Endothelial cell of umbilical vein (primary cell): ENCODE data around the gene KRT1. TPM values are rescaled to one million over a fixed set of nuclear protein-coding genes. Genes with fewer than 3 reads are reported as not detected.

ENCODE experiments used
- BruUV-seq: library from RNA; stranded (reverse); fragments of 400-500 nt; replicated peaks from 2 replicates; lab custom pipeline; 2021; lab: Mats Ljungman, UMichigan
- CTCF ChIA-PET: fragments of 300-600, 350-600 bp; sonication (Branson Sonifier 250); formaldehyde crosslinking; loops from one replicate; lab custom pipeline; 2021; ENCODE audit warnings: antibody characterized with exemption, inconsistent platforms; lab: Charles Lee
- POLR2A ChIA-PET: fragments of 300-600, 350-600 bp; sonication (Branson Sonifier 250); formaldehyde crosslinking; loops from one replicate; lab custom pipeline; 2021; ENCODE audit warnings: antibody characterized with exemption, inconsistent platforms; lab: Charles Lee
- DNase-seq: peaks from one replicate; pipeline ENCODE4 v3.0.0-alpha.2; 2011; ENCODE audit warnings: low read depth, low spot score
- FAIRE-seq: peaks from 2 replicates; lab custom pipeline; 2011; peaks lifted over from hg19 to GRCh38; lab: Jason Lieb, UNC
- H2AFZ ChIP-seq: 2 replicates; pipeline ENCODE4 v1.6.0; 2012; ENCODE audit warnings: low read depth, low read length, control low read depth, inconsistent platforms
- H3K27ac ChIP-seq: 2 replicates; pipeline ENCODE4 v1.5.1; 2011; ENCODE audit warnings: low read depth, mild to moderate bottlenecking, control low read depth, low read length, moderate library complexity; ENCODE audit not compliant: insufficient read depth
- H3K27me3 ChIP-seq, 2 experiments: 2 replicates each; pipeline versions ENCODE4 v1.6.0 to v1.6.1; 2011; ENCODE audit warnings: low read length in 2 of 2, mixed read lengths in 1 of 2; ENCODE audit not compliant: control insufficient read depth in 2 of 2, insufficient read depth in 2 of 2
- H3K36me3 ChIP-seq, 2 experiments: 2 replicates in 1 of 2; 3 replicates in 1 of 2; pipeline ENCODE4 v1.5.1; 2011; ENCODE audit warnings: low read length in 2 of 2, mild to moderate bottlenecking in 1 of 2, moderate library complexity in 1 of 2; ENCODE audit not compliant: control insufficient read depth in 2 of 2, insufficient read depth in 2 of 2; ENCODE audit errors: extremely low read depth in 1 of 2
- H3K4me1 ChIP-seq: 3 replicates; pipeline ENCODE4 v1.5.1; 2011; ENCODE audit warnings: mild to moderate bottlenecking, low read length; ENCODE audit not compliant: control insufficient read depth, insufficient read depth; ENCODE audit errors: extremely low read depth
- H3K4me2 ChIP-seq: 2 replicates; pipeline ENCODE4 v1.6.1; 2011; ENCODE audit warnings: low read length, control low read depth, mixed read lengths; ENCODE audit not compliant: insufficient read depth
- H3K4me3 ChIP-seq, 3 experiments: fragments of 200-600 bp in 1 of 3; sonication (generic), shearing (Covaris generic) in 1 of 3; replicated peaks in 1 of 3; 2 replicates each; pipeline ENCODE4 v1.5.1; 2011 to 2016; ENCODE audit warnings: control low read depth in 3 of 3, low read length in 3 of 3, mild to moderate bottlenecking in 2 of 3, inconsistent platforms in 1 of 3, low read depth in 1 of 3, moderate library complexity in 1 of 3; ENCODE audit not compliant: insufficient read depth in 1 of 3
- H3K79me2 ChIP-seq: 2 replicates; pipeline ENCODE4 v1.6.0; 2012; ENCODE audit warnings: low read length, inconsistent platforms; ENCODE audit not compliant: control insufficient read depth, insufficient read depth
- H3K9ac ChIP-seq: replicated peaks from 2 replicates; pipeline ENCODE3; 2011; ENCODE audit warnings: low read length, control low read depth; ENCODE audit not compliant: insufficient read depth; ENCODE audit errors: extremely low read depth
- H3K9me1 ChIP-seq: replicated peaks from 3 replicates; pipeline ENCODE4 v1.6.0; 2011; ENCODE audit warnings: mild to moderate bottlenecking, low read length; ENCODE audit not compliant: control insufficient read depth, insufficient read depth; ENCODE audit errors: extremely low read depth
- H3K9me3 ChIP-seq: replicated peaks from 2 replicates; pipeline ENCODE4 v1.5.1; 2012; ENCODE audit warnings: low read length, inconsistent platforms; ENCODE audit not compliant: control insufficient read depth, insufficient read depth
- H4K20me1 ChIP-seq: replicated peaks from 2 replicates; pipeline ENCODE3; 2011; ENCODE audit warnings: mild to moderate bottlenecking, low read length; ENCODE audit not compliant: control insufficient read depth, insufficient read depth; ENCODE audit errors: extremely low read depth
- CTCF ChIP-seq, 2 donors: IDR thresholded peaks; 1 replicate in 1 of 2; 2 replicates in 1 of 2; pipeline ENCODE4 v1.5.1; 2011; ENCODE audit warnings: low read length in 2 of 2, mild to moderate bottlenecking in 2 of 2, moderate library complexity in 2 of 2, control low read depth in 1 of 2, inconsistent platforms in 1 of 2, low read depth in 1 of 2; ENCODE audit not compliant: insufficient read depth in 1 of 2; ENCODE audit errors: extremely low read depth in 1 of 2
- EZH2 ChIP-seq: IDR thresholded peaks from 2 replicates; pipeline ENCODE4 v1.6.1; 2012; ENCODE audit warnings: borderline replicate concordance, low read depth, mild to moderate bottlenecking, moderate library complexity, low read length, inconsistent platforms; ENCODE audit not compliant: severe bottlenecking
- FOS ChIP-seq: IDR thresholded peaks from 2 replicates; pipeline ENCODE4 v1.6.1; 2011; ENCODE audit warnings: mild to moderate bottlenecking, low read length, moderate library complexity, borderline replicate concordance; ENCODE audit not compliant: insufficient read depth
- GATA2 ChIP-seq: IDR thresholded peaks from 2 replicates; pipeline ENCODE4 v1.7.0; 2011; ENCODE audit warnings: low read depth, mild to moderate bottlenecking, moderate library complexity, mixed read lengths, low read length; ENCODE audit not compliant: insufficient read length, insufficient read depth
- JUN ChIP-seq: IDR thresholded peaks from 2 replicates; pipeline ENCODE4 v1.6.1; 2011; ENCODE audit warnings: borderline replicate concordance, low read depth; ENCODE audit not compliant: insufficient read length, insufficient read depth
- MYC ChIP-seq: IDR thresholded peaks from one replicate; pipeline ENCODE4 v1.6.1; 2011; ENCODE audit warnings: mild to moderate bottlenecking, low read depth, low read length
- POLR2A ChIP-seq: IDR thresholded peaks from 2 replicates; pipeline ENCODE4 v1.6.1; 2012; ENCODE audit warnings: low read depth, mild to moderate bottlenecking, control low read depth, low read length
- POLR2AphosphoS5 ChIP-seq: IDR thresholded peaks from 2 replicates; pipeline ENCODE4 v1.6.1; 2012; ENCODE audit warnings: low read depth, mild to moderate bottlenecking, control low read depth, low read length, moderate library complexity; ENCODE audit not compliant: insufficient read depth
- dilution Hi-C: fragments of 300-500 bp; cut with MboI; formaldehyde crosslinking; loops from one replicate; pipeline ENCODE4 v1.15.0; 2019; ENCODE audit warnings: low sequenced_read_pairs; ENCODE audit not compliant: extremely low pct_ligation_motif_present
- intact Hi-C: fragments of 100-400 bp; cut with micrococcal nuclease; formaldehyde crosslinking; loops from one replicate; pipeline ENCODE4 v1.10.0; 2022
- polyA plus RNA-seq, 4 experiments: library from polyadenylated mRNA; depleted of rRNA in 3 of 4; stranded (reverse) in 3 of 4; unstranded in 1 of 4; fragments of >200 nt; gene quantifications; 2 replicates each; pipeline versions ENCODE4 v1.2.1 to v1.2.3, GENCODE V29; 2011 to 2012; ENCODE audit warnings: missing spikeins in 1 of 4
- total RNA-seq: library from RNA; stranded (reverse); gene quantifications from 2 replicates; pipeline ENCODE4 v1.2.3, GENCODE V29; 2021
- TF ChIP-seq, protein P1 (sequence below): IDR thresholded peaks from 2 replicates; pipeline ENCODE4 v1.6.1; 2011; ENCODE audit not compliant: insufficient read depth, insufficient read length

The KRT1 gene
- total and polyA plus RNA-seq, 2 donors (not counting 3 experiments of a cell fraction or from before 2014, with no cell fraction given): not detected

DNA sequence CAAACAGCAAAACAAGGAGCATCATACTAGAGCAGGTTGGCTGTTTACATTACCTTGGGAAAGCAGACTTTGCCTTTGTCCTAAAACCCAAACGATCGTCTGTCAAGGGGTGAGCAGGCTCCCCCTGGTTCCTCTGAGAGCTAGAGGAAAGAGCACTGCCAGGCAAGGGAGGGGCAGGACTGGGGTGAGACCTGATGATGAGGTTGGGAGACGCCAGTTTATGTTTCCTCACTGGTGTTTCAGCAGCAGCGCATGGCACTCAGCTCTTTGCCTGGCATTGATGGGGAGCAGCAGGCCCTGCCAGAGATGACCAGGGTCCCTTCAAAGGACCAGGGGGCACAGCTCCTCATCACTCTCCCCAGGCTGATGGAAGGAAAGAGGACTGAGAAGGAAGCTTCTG lies 20.3 kb downstream of the KRT1 start:
- no peaks in the 10 kb centered on the region for H3K4me1 ChIP-seq
- H3K27me3 ChIP-seq: peaks cover 0 to 1% of the 10 kb centered on the region in 2 experiments
- no peaks in the 10 kb centered on the region for H3K9me1 ChIP-seq
- no peaks in the 10 kb centered on the region for H3K36me3 ChIP-seq
- no peaks in the 10 kb centered on the region for H4K20me1 ChIP-seq
- DNase-seq (no peak), FAIRE-seq (no peak)
- no TSS peak for BruUV-seq
- dilution Hi-C loops (no loop called here), intact Hi-C loops (no loop called here)
- no peak overlapping the region for H3K4me3 ChIP-seq
- no peaks in the 10 kb centered on the region for H3K9me3 ChIP-seq
- no peak overlapping the region for H3K4me2 ChIP-seq
- ChIA-PET POLR2A (no interaction called here), CTCF (interaction anchor here (1.0 to 1.4 kb wide), 2 partner anchors 17 to 220 kb away, joined by 3 to 4 read pairs; no protein-coding TSS in a partner anchor)
- no peaks in the 10 kb centered on the region for H3K79me2 ChIP-seq
- no peak overlapping the region for H2AFZ ChIP-seq
- no peak overlapping the region for H3K9ac ChIP-seq
- TF ChIP-seq CTCF (IDR thresholded peaks at IDR 0.05; ENCODE audit: extremely low read depth in 1 of 2, insufficient read depth in 1 of 2, low read depth in 1 of 2, low read length in 2 of 2): no peak
- no peak for TF ChIP-seq MYC
- no peak for TF ChIP-seq GATA2
- no peak for TF ChIP-seq POLR2AphosphoS5
- TF ChIP-seq, protein P1, sequence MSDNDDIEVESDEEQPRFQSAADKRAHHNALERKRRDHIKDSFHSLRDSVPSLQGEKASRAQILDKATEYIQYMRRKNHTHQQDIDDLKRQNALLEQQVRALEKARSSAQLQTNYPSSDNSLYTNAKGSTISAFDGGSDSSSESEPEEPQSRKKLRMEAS: no peak
- no peak for TF ChIP-seq POLR2A
- no peak for TF ChIP-seq EZH2
- no peak for TF ChIP-seq FOS
- no peak for TF ChIP-seq JUN
- H3K27ac ChIP-seq: no peak overlapping the region
